ENCODE results near the gene RPS2.

Gene RPS2

GRCh38 chr16:1984347-1985225 is 20.0 kb upstream of the RPS2 start:
- peaks cover 12% of the 10 kb centered on the region for H3K79me2 ChIP-seq (ENCODE audit: low read length)
- no peaks in the 10 kb centered on the region for H3K27me3 ChIP-seq (ENCODE audit: low read depth, low read length)
- H3K4me3 ChIP-seq (ENCODE audit: low read length): peak overlapping the region; percentile 95
- H3K9me3 ChIP-seq (ENCODE audit: insufficient read depth, low read length): no peaks in the 10 kb centered on the region
- H3K4me1 ChIP-seq (ENCODE audit: low read length): peaks cover 10% of the 10 kb centered on the region
- H2AFZ ChIP-seq (ENCODE audit: low read depth, low read length): no peak overlapping the region; the same call in 1 of the 2 replicates
- H3K27ac ChIP-seq (ENCODE audit: low read length): no peak overlapping the region
- peaks cover 14% of the 10 kb centered on the region for H3K36me3 ChIP-seq (replicated peaks; ENCODE audit: low read depth, low read length)
- TF ChIP-seq, protein P1, sequence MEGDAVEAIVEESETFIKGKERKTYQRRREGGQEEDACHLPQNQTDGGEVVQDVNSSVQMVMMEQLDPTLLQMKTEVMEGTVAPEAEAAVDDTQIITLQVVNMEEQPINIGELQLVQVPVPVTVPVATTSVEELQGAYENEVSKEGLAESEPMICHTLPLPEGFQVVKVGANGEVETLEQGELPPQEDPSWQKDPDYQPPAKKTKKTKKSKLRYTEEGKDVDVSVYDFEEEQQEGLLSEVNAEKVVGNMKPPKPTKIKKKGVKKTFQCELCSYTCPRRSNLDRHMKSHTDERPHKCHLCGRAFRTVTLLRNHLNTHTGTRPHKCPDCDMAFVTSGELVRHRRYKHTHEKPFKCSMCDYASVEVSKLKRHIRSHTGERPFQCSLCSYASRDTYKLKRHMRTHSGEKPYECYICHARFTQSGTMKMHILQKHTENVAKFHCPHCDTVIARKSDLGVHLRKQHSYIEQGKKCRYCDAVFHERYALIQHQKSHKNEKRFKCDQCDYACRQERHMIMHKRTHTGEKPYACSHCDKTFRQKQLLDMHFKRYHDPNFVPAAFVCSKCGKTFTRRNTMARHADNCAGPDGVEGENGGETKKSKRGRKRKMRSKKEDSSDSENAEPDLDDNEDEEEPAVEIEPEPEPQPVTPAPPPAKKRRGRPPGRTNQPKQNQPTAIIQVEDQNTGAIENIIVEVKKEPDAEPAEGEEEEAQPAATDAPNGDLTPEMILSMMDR (IDR thresholded peaks at IDR 0.05; ENCODE audit: low read depth, low read length): no peak
- TF ChIP-seq EZH2phosphoT487 (IDR thresholded peaks at IDR 0.05; ENCODE audit: low read depth): no peak
- H3K9ac ChIP-seq (ENCODE audit: low read length): peak overlapping the region; percentile 88
- no peaks in the 10 kb centered on the region for H4K20me1 ChIP-seq (ENCODE audit: insufficient read depth, low read length)
- H3K4me2 ChIP-seq (ENCODE audit: low read length): peak overlapping the region; percentile 98

DNA sequence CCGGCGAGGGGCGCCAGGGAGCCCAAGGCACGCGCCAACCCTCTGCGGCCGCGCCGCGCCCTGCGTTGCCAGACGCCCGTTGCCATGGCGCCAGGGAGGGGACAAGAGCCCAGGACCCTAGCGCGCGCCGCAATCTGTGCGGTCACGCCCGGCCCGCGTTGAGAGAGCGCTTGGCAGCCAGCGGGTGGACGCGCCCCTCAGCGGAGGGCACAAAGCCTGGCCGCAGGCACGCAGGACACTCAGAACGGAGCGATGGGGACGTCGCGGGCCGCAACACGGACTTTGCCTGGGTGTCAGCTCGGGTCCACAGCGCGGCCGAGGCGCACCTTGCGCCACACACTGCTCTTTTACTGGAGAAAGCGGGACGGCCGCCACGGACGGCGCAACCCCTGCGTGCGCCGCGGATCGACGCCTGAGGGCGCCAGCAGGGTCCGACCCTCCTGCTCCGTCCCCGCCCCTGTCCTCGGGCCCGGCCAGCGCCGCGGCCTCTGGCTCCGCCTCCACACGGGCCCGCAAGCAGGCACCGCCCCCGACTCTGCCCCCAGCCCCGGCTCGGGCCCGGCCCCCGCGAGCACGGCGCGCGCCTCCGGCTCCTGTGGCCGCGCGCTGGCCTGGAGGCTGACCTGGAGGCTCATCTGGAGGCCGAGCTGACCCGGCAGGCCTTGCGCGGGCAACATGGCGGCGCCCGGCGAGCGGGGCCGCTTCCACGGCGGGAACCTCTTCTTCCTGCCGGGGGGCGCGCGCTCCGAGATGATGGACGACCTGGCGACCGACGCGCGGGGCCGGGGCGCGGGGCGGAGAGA is 19.1 kb upstream of the RPS2 start, which contains the start of gene GFER:
Gene GFER (plus strand): TSS at position 650 of the 803 bp plus-strand sequence. CDS start 26 bp downstream, at position 676.
- peak within 1 kb of the TSS; percentile 55; the same call in 1 of the 2 replicates for H2AFZ ChIP-seq (ENCODE audit: low read depth, low read length)
- no peaks in the 10 kb centered on the region for H4K20me1 ChIP-seq (ENCODE audit: insufficient read depth, low read length)
- H3K4me1 ChIP-seq (ENCODE audit: low read length): peaks cover 10% of the 10 kb centered on the region
- H3K36me3 ChIP-seq (replicated peaks; ENCODE audit: low read depth, low read length): peaks cover 16% of the 10 kb centered on the region
- no peak within 1 kb of the TSS for H3K27ac ChIP-seq (ENCODE audit: low read length)
- H3K4me3 ChIP-seq (ENCODE audit: low read length): peak within 1 kb of the TSS; percentile 95
- TF ChIP-seq, protein P1 (IDR thresholded peaks at IDR 0.05; ENCODE audit: low read depth, low read length): no peak
- no peak for TF ChIP-seq EZH2phosphoT487 (IDR thresholded peaks at IDR 0.05; ENCODE audit: low read depth)
- peak within 1 kb of the TSS; percentile 98 for H3K4me2 ChIP-seq (ENCODE audit: low read length)
- no peaks in the 10 kb centered on the region for H3K9me3 ChIP-seq (ENCODE audit: insufficient read depth, low read length)
- H3K9ac ChIP-seq (ENCODE audit: low read length): peak within 1 kb of the TSS; percentile 88
- H3K79me2 ChIP-seq (ENCODE audit: low read length): peaks cover 12% of the 10 kb centered on the region
- H3K27me3 ChIP-seq (ENCODE audit: low read depth, low read length): no peaks in the 10 kb centered on the region

DNA sequence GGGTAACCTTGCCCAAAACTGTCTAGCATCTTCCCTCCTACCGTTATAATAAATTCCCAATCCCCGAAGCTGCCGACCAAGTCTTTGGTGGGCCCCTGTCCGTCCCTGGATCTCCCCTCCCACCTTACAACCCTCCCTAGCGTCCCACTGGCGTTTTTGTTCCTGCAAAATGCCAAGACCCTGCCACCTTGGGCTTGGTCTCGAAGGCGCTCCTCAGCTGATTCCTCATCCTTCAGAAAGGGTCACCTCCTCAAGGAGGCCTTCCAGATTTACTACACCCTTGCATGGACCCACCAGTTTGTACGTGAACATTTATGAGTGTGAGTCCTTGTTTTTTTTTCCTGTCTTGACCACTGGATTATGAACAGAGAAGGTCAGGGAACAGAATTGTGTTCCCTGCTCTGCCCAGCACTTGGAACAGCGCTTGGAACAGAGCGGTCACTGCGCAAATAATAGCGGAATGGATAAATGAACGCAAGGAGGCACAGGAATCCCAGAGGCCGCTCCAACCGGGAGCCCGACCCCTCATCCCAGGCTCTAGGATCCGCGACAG is 18.4 kb upstream of the RPS2 start:
- peaks cover 10% of the 10 kb centered on the region for H3K4me1 ChIP-seq (ENCODE audit: low read length)
- no peak overlapping the region for H3K4me2 ChIP-seq (ENCODE audit: low read length)
- peak overlapping the region; percentile 95; the same call in 1 of the 2 replicates for H3K4me3 ChIP-seq (ENCODE audit: low read length)
- H2AFZ ChIP-seq (ENCODE audit: low read depth, low read length): no peak overlapping the region
- H3K9me3 ChIP-seq (ENCODE audit: insufficient read depth, low read length): no peaks in the 10 kb centered on the region
- no peaks in the 10 kb centered on the region for H3K27me3 ChIP-seq (ENCODE audit: low read depth, low read length)
- peaks cover 19% of the 10 kb centered on the region for H3K36me3 ChIP-seq (replicated peaks; ENCODE audit: low read depth, low read length)
- H3K9ac ChIP-seq (ENCODE audit: low read length): no peak overlapping the region
- H3K79me2 ChIP-seq (ENCODE audit: low read length): peaks cover 12% of the 10 kb centered on the region
- no peak overlapping the region for H3K27ac ChIP-seq (ENCODE audit: low read length)
- TF ChIP-seq EZH2phosphoT487 (IDR thresholded peaks at IDR 0.05; ENCODE audit: low read depth): no peak
- TF ChIP-seq, protein P1 (IDR thresholded peaks at IDR 0.05; ENCODE audit: low read depth, low read length): no peak
- H4K20me1 ChIP-seq (ENCODE audit: insufficient read depth, low read length): no peaks in the 10 kb centered on the region
